Neural progenitor cell (in vitro differentiated cells): ENCODE results near the gene ANO4.

Experiments used
- EZH2 ChIP-seq: fragments of 200-600 bp; sonication (generic); IDR thresholded peaks from 2 replicates; pipeline ENCODE4 v1.6.1; 2017; ENCODE audit warnings: antibody characterized with exemption, mild to moderate bottlenecking, moderate library complexity
- TF ChIP-seq, protein P1 (sequence below): fragments of 200-600 bp; sonication (generic); IDR thresholded peaks from 2 replicates; pipeline ENCODE4 v1.5.1; 2017; ENCODE audit warnings: antibody characterized with exemption, mild to moderate bottlenecking

DNA sequence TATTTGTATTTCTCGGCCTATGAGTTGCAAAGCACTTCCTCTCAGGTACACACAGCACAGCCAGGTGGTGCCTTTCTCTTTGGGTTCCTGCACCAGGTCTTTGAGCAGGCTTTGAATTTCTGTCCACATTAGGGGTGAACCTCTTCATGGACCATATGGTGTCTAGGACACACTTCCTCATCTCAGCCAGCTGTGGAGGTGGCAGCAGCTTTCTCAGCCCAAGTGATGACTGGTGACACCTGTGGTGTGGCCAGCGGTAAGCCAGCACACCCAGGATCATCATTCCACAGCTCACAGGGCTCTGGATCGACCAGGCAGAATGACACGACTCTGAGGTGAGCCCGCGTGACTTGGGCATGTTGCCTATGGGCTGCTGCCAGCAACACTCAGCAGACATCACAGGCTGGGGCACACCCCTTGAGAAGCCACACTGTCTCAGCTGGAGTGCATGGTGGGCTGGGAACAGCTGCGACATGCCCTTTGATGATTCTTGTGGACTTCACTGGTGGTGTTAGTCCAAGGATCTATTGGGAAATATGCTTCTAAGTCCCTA lies 378.7 kb downstream of the ANO4 start:
- TF ChIP-seq, protein P1, sequence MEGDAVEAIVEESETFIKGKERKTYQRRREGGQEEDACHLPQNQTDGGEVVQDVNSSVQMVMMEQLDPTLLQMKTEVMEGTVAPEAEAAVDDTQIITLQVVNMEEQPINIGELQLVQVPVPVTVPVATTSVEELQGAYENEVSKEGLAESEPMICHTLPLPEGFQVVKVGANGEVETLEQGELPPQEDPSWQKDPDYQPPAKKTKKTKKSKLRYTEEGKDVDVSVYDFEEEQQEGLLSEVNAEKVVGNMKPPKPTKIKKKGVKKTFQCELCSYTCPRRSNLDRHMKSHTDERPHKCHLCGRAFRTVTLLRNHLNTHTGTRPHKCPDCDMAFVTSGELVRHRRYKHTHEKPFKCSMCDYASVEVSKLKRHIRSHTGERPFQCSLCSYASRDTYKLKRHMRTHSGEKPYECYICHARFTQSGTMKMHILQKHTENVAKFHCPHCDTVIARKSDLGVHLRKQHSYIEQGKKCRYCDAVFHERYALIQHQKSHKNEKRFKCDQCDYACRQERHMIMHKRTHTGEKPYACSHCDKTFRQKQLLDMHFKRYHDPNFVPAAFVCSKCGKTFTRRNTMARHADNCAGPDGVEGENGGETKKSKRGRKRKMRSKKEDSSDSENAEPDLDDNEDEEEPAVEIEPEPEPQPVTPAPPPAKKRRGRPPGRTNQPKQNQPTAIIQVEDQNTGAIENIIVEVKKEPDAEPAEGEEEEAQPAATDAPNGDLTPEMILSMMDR: no peak
- TF ChIP-seq EZH2: no peak
